Naive thymus-derived CD4-positive, alpha-beta T cell (primary cell): ENCODE data around the gene STX1A. TPM values are rescaled to one million over a fixed set of nuclear protein-coding genes. Genes with fewer than 3 reads are reported as not detected.

Source experiments
- ATAC-seq: fragments of 150-1000 bp; cut with Tn5 transposase; 2 replicates; pipeline ENCODE4 v1.10.0; 2021; ENCODE audit warnings: mild to moderate bottlenecking, moderate library complexity
- CTCF ChIA-PET: fragments of 350-600 bp; sonication (Branson Sonifier 250); formaldehyde crosslinking; loops from one replicate; lab custom pipeline; 2021; ENCODE audit warnings: antibody characterized with exemption; lab: Charles Lee
- POLR2A ChIA-PET: fragments of 350-600 bp; sonication (Branson Sonifier 250); formaldehyde crosslinking; loops from one replicate; lab custom pipeline; 2021; ENCODE audit warnings: antibody characterized with exemption, inconsistent platforms; lab: Charles Lee
- DNase-seq, 9 donors: peaks; one replicate each; pipeline versions ENCODE4 v3.0.0 to v3.0.0-alpha.2; 2020 to 2022; ENCODE audit warnings: mixed read lengths in 1 of 9
- H3K27ac ChIP-seq: one replicate; pipeline ENCODE4 v1.7.0; 2013; ENCODE audit warnings: mild to moderate bottlenecking, low read depth, low read length, moderate library complexity
- H3K27me3 ChIP-seq, 2 donors: one replicate each; pipeline ENCODE4 v1.7.0; 2013; ENCODE audit warnings: low read length in 2 of 2, mild to moderate bottlenecking in 2 of 2, moderate library complexity in 2 of 2; ENCODE audit not compliant: control insufficient read depth in 2 of 2, insufficient read depth in 2 of 2
- H3K36me3 ChIP-seq, 3 experiments: 1 replicate in 2 of 3; 2 replicates in 1 of 3; pipeline ENCODE4 v1.7.0; 2013; ENCODE audit warnings: low read length in 3 of 3, mild to moderate bottlenecking in 3 of 3, moderate library complexity in 1 of 3; ENCODE audit not compliant: insufficient read depth in 3 of 3, control insufficient read depth in 2 of 3
- H3K4me1 ChIP-seq, 2 donors: one replicate each; pipeline ENCODE4 v1.7.0; 2013; ENCODE audit warnings: low read length in 2 of 2, mild to moderate bottlenecking in 2 of 2, moderate library complexity in 1 of 2; ENCODE audit not compliant: control insufficient read depth in 2 of 2, insufficient read depth in 2 of 2
- H3K4me3 ChIP-seq: 2 replicates; pipeline ENCODE4 v1.7.0; 2013; ENCODE audit warnings: mild to moderate bottlenecking, low read length
- H3K9me3 ChIP-seq, 3 experiments: 1 replicate in 2 of 3; 2 replicates in 1 of 3; pipeline ENCODE4 v1.7.0; 2013; ENCODE audit warnings: low read length in 3 of 3; ENCODE audit not compliant: control insufficient read depth in 2 of 3
- H3K27ac Mint-ChIP-seq, 9 donors: one replicate each; pipeline ENCODE4 v1.8.0; 2020 to 2022; ENCODE audit warnings: mixed read lengths in 9 of 9, mild to moderate bottlenecking in 8 of 9, moderate library complexity in 5 of 9, inconsistent platforms in 2 of 9
- H3K27me3 Mint-ChIP-seq, 5 donors: one replicate each; pipeline ENCODE4 v1.8.0; 2021 to 2022; ENCODE audit warnings: mixed read lengths in 5 of 5, mild to moderate bottlenecking in 1 of 5
- H3K36me3 Mint-ChIP-seq, 5 donors: one replicate each; pipeline ENCODE4 v1.8.0; 2020 to 2022; ENCODE audit warnings: mixed read lengths in 5 of 5, mild to moderate bottlenecking in 3 of 5, inconsistent platforms in 1 of 5
- H3K4me1 Mint-ChIP-seq, 7 donors: one replicate each; pipeline ENCODE4 v1.8.0; 2020 to 2022; ENCODE audit warnings: mixed read lengths in 7 of 7, mild to moderate bottlenecking in 3 of 7, inconsistent platforms in 1 of 7
- H3K4me3 Mint-ChIP-seq, 10 donors: one replicate each; pipeline ENCODE4 v1.8.0; 2020 to 2022; ENCODE audit warnings: mild to moderate bottlenecking in 10 of 10, mixed read lengths in 10 of 10, moderate library complexity in 6 of 10, inconsistent platforms in 2 of 10
- H3K9me3 Mint-ChIP-seq, 11 donors: one replicate each; pipeline ENCODE4 v1.8.0; 2020 to 2022; ENCODE audit warnings: mixed read lengths in 11 of 11, mild to moderate bottlenecking in 4 of 11, inconsistent platforms in 1 of 11, moderate library complexity in 1 of 11
- intact Hi-C, 2 donors: fragments of 100-400 bp; cut with micrococcal nuclease; formaldehyde crosslinking; loops; one replicate each; pipeline ENCODE4 v1.15.1; 2023
- polyA plus RNA-seq, 2 donors: library from polyadenylated mRNA; unstranded; fragments of 300-500 nt; fragmentation: Illumina TruSeq; gene quantifications; one replicate each; pipeline ENCODE4 v1.2.3, GENCODE V29; 2021
- total RNA-seq, 6 experiments: library from RNA in 5 of 6; stranded (reverse) in 5 of 6; gene quantifications; 1 replicate in 5 of 6; 2 replicates in 1 of 6; pipeline ENCODE4 v1.2.3 and lab custom pipeline; 2021 to 2026

The STX1A gene
- total and polyA plus RNA-seq, 7 experiments from 2014 or later = 1.2 to 13.4 (median 9.8) TPM

DNA sequence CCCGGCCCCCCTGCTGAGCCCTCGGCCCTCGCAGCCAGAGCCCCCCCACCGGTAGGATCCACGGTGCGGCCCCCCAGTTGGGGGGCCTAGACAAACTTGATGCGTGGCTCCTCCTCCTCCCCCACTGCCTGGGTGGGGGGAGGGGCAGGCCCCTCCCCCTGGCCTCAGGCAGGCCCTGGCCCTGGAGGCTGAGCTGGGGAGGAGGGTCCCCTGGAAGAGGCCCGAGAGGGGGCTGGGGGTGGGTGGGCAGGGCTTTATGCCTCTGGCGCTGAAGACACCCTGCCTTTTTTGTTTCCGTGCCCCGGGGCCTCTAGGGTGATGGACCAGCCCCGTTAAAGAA lies 48.2 kb downstream of the STX1A start:
- Mint-ChIP-seq H3K27ac (no peak overlapping the region), H3K4me1 (peaks cover 0 to 11% (median 5%) of the 10 kb centered on the region in 7 donors), H3K4me3 (no peak overlapping the region), H3K36me3 (no peaks in the 10 kb centered on the region), H3K9me3 (peaks cover 0 to 2% (median 0%) of the 10 kb centered on the region in 11 donors), H3K27me3 (peaks cover 0 to 28% (median 0%) of the 10 kb centered on the region in 5 donors)
- Histone ChIP-seq H3K4me1 (peaks cover 5 to 6% of the 10 kb centered on the region in 2 donors), H3K27me3 (no peaks in the 10 kb centered on the region), H3K4me3 (no peak overlapping the region), H3K9me3 (no peaks in the 10 kb centered on the region), H3K27ac (no peak overlapping the region), H3K36me3 (no peaks in the 10 kb centered on the region)
- ATAC-seq = no peak
- intact Hi-C loops = no loop called here
- ChIA-PET CTCF (no interaction called here), POLR2A (no interaction called here)
- DNase-seq = no peak

DNA sequence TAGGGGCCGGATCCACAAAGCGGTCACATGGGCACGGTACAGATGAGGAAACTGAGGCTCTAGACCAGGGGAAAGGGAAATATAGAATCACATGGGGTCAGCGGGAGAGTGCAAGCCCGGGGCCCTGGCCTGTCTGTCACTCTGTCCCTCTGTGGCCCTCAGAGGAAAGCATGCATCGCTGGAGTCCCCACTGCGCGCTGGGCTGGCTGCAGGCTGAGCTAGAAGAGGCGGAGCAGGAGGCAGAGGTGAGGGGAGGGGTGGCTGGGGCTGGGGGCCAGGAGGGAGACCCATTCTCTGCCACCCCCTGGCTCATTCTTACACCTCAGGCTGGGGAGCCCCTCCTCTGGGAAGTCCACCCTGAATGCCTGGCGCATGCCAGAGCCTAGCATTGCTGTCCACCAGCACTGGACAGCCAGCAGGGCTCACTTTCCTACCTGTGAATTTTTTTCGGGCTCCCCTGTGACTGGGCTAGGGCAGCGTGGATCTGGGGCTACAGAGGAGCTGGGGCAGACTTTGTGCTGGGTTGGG lies 49.5 kb downstream of the STX1A start:
- intact Hi-C loops = loop anchor here in 1 of 2 donors (5.0 kb wide), 1 partner anchor 843 kb away; the partner anchor contains the start of gene TYW1B
- ChIA-PET CTCF (no interaction called here), POLR2A (no interaction called here)
- ATAC-seq = no peak
- H3K4me1 ChIP-seq = peaks cover 5 to 6% of the 10 kb centered on the region in 2 donors
- peak overlapping the region in 1 of 9 donors; percentile 53 for H3K27ac Mint-ChIP-seq
- no peaks in the 10 kb centered on the region for H3K36me3 Mint-ChIP-seq
- H3K27me3 ChIP-seq = no peaks in the 10 kb centered on the region
- H3K4me1 Mint-ChIP-seq = peaks cover 0 to 15% (median 8%) of the 10 kb centered on the region in 7 donors
- peaks cover 0 to 1% (median 0%) of the 10 kb centered on the region in 11 donors for H3K9me3 Mint-ChIP-seq
- peaks cover 5 to 39% (median 12%) of the 10 kb centered on the region in 5 donors for H3K27me3 Mint-ChIP-seq
- H3K9me3 ChIP-seq = no peaks in the 10 kb centered on the region
- H3K27ac ChIP-seq = no peak overlapping the region
- DNase-seq = no peak
- H3K4me3 ChIP-seq = no peak overlapping the region
- H3K4me3 Mint-ChIP-seq = no peak overlapping the region
- no peaks in the 10 kb centered on the region for H3K36me3 ChIP-seq

DNA sequence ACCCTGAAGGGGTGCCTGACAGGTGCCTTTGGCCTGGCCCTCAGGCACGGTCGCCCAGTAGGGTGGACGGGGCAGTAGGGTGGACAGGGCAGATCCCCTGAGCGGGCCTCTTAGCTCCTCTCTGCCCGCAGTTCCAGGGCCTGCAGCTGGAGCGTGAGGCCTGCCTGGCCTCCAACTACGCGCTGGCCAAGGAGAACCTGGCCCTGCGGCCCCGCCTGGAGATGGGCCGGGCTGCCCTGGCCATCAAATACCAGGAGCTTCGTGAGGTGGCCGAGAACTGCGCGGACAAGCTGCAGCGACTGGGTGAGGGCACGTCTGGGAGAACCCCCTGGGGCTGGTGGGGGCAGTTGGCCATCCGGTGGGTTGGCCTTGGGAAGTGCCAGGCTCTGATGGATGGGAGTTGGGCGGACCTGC lies 50.2 kb downstream of the STX1A start:
- CTCF ChIA-PET = interaction anchor here (1.4 kb wide), 1 partner anchor 63 kb away, joined by 3 read pairs; no protein-coding TSS in a partner anchor
- ATAC-seq (no peak), DNase-seq (no peak)
- Mint-ChIP-seq H3K27me3 (peaks cover 10 to 45% (median 17%) of the 10 kb centered on the region in 5 donors), H3K36me3 (no peaks in the 10 kb centered on the region), H3K4me1 (peaks cover 0 to 15% (median 8%) of the 10 kb centered on the region in 7 donors), H3K9me3 (peaks cover 0 to 1% (median 0%) of the 10 kb centered on the region in 11 donors), H3K4me3 (no peak overlapping the region), H3K27ac (no peak overlapping the region)
- POLR2A ChIA-PET = no interaction called here
- intact Hi-C loops = loop anchor here in 1 of 2 donors (5.0 kb wide), 1 partner anchor 842 kb away; the partner anchor contains the start of gene TYW1B
- no peak overlapping the region for H3K27ac ChIP-seq
- no peaks in the 10 kb centered on the region for H3K9me3 ChIP-seq
- H3K4me3 ChIP-seq = no peak overlapping the region
- peaks cover 5 to 6% of the 10 kb centered on the region in 2 donors for H3K4me1 ChIP-seq
- no peaks in the 10 kb centered on the region for H3K27me3 ChIP-seq
- no peaks in the 10 kb centered on the region for H3K36me3 ChIP-seq

DNA sequence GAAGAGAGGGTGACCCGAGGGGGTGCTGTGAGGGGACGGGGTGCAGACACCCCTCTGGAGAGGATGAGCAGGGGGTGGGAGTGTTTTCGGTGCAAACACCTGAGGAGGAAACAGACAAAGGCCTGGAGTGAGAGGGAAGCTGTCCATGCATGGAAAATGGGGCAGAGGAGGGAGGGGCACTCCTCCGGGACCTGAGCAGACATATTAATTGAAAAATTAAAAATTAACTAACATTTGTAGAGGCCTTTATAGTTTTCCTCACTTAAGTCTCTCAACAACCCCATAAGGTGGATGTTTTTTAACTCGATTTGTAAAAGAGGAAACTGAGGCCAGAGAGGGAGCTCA lies 50.6 kb downstream of the STX1A start:
- ATAC-seq (no peak), DNase-seq (no peak)
- H3K27ac ChIP-seq = no peak overlapping the region
- no peak overlapping the region for H3K4me3 ChIP-seq
- Mint-ChIP-seq H3K27me3 (peaks cover 15 to 50% (median 21%) of the 10 kb centered on the region in 5 donors), H3K27ac (peak overlapping the region in 1 of 9 donors; percentile 29), H3K4me3 (peak overlapping the region; percentile 52 to 84 (median 75)), H3K9me3 (peaks cover 0 to 1% (median 0%) of the 10 kb centered on the region in 11 donors), H3K4me1 (peaks cover 0 to 15% (median 8%) of the 10 kb centered on the region in 7 donors), H3K36me3 (no peaks in the 10 kb centered on the region)
- ChIA-PET POLR2A (no interaction called here), CTCF (interaction anchor here (1.4 kb wide), 1 partner anchor 62 kb away, joined by 3 read pairs; no protein-coding TSS in a partner anchor)
- H3K36me3 ChIP-seq = no peaks in the 10 kb centered on the region
- no peaks in the 10 kb centered on the region for H3K9me3 ChIP-seq
- peaks cover 5 to 6% of the 10 kb centered on the region in 2 donors for H3K4me1 ChIP-seq
- no peaks in the 10 kb centered on the region for H3K27me3 ChIP-seq
- intact Hi-C loops = loop anchor here in 1 of 2 donors (5.0 kb wide), 1 partner anchor 842 kb away; the partner anchor contains the start of gene TYW1B

GRCh38 chr7:73668103-73668885 lies 51.2 kb downstream of the STX1A start:
- intact Hi-C loops = loop anchor here in 1 of 2 donors (5.0 kb wide), 1 partner anchor 841 kb away; the partner anchor contains the start of gene TYW1B
- no peaks in the 10 kb centered on the region for H3K36me3 ChIP-seq
- H3K4me3 ChIP-seq = no peak overlapping the region
- peaks cover 20 to 51% (median 27%) of the 10 kb centered on the region in 5 donors for H3K27me3 Mint-ChIP-seq
- ChIA-PET CTCF (interaction anchor here (1.0 to 1.4 kb wide), 2 partner anchors 43 to 62 kb away, joined by 3 read pairs; no protein-coding TSS in a partner anchor), POLR2A (interaction anchor here (0.8 to 1.2 kb wide), 2 partner anchors 8 to 70 kb away, joined by 3 to 4 read pairs; partner anchors contain the start of gene ABHD11)
- peak in 2 of 9 donors; percentile 15 to 32 for DNase-seq
- H3K4me3 Mint-ChIP-seq = peak overlapping the region; percentile 52 to 84 (median 75)
- no peak for ATAC-seq
- peaks cover 0 to 3% (median under 1%) of the 10 kb centered on the region in 11 donors for H3K9me3 Mint-ChIP-seq
- peak overlapping the region in 3 of 9 donors; percentile 22 to 67 (median 59) for H3K27ac Mint-ChIP-seq
- H3K4me1 Mint-ChIP-seq = peaks cover 0 to 15% (median 8%) of the 10 kb centered on the region in 7 donors
- H3K27ac ChIP-seq = no peak overlapping the region
- peaks cover 0 to 2% (median under 1%) of the 10 kb centered on the region in 5 donors for H3K36me3 Mint-ChIP-seq
- no peaks in the 10 kb centered on the region for H3K27me3 ChIP-seq
- H3K9me3 ChIP-seq = no peaks in the 10 kb centered on the region
- H3K4me1 ChIP-seq = peaks cover 5 to 6% of the 10 kb centered on the region in 2 donors
